ENCODE measurements around the gene PLCB1. TPM values are rescaled to one million over a fixed set of nuclear protein-coding genes. Genes with fewer than 3 reads are reported as not detected.
A peak's percentile ranks its signal among the peaks of the same experiment; 100 is the strongest.

Gene PLCB1
- total RNA-seq, 1 experiment from 2014 or later: 11.3 TPM

GRCh38 chr20:8126181-8126580 lies 5.9 kb upstream of the PLCB1 start (continued):
- no peak for TF ChIP-seq ZNF532 (CRISPR knock-in tag; IDR thresholded peaks at IDR 0.05; ENCODE audit: borderline replicate concordance)
- TF ChIP-seq, protein P1, sequence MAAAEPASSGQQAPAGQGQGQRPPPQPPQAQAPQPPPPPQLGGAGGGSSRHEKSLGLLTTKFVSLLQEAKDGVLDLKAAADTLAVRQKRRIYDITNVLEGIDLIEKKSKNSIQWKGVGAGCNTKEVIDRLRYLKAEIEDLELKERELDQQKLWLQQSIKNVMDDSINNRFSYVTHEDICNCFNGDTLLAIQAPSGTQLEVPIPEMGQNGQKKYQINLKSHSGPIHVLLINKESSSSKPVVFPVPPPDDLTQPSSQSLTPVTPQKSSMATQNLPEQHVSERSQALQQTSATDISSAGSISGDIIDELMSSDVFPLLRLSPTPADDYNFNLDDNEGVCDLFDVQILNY (CRISPR knock-in tag; IDR thresholded peaks at IDR 0.05): no peak
- no peak for TF ChIP-seq USF1 (CRISPR knock-in tag; IDR thresholded peaks at IDR 0.05)
- no peak for TF ChIP-seq ZNF281 (CRISPR knock-in tag; IDR thresholded peaks at IDR 0.05)
- no peak for TF ChIP-seq NFYB (CRISPR knock-in tag; conservative IDR thresholded peaks at IDR 0.05; ENCODE audit: low read depth)
- no peak for TF ChIP-seq NR2C2 (CRISPR knock-in tag; IDR thresholded peaks at IDR 0.05)
- TF ChIP-seq ESRRA (CRISPR knock-in tag; IDR thresholded peaks at IDR 0.05; ENCODE audit: borderline replicate concordance): no peak
- no peak for TF ChIP-seq TEAD1 (CRISPR knock-in tag; IDR thresholded peaks at IDR 0.05)

GRCh38 chr20:8126841-8127378 lies 5.2 kb upstream of the PLCB1 start:
- CTCF ChIA-PET: interaction anchor here (1.3 kb wide), 1 partner anchor 11 kb away, joined by 3 read pairs; no protein-coding TSS in a partner anchor
- DNase-seq (ENCODE audit: low spot score) (no peak), ATAC-seq (no peak)
- H3K9me3 Mint-ChIP-seq: no peaks in the 10 kb centered on the region; the same call in 1 of the 2 replicates
- POLR2A ChIA-PET: no interaction called here
- TF ChIP-seq, protein P2, sequence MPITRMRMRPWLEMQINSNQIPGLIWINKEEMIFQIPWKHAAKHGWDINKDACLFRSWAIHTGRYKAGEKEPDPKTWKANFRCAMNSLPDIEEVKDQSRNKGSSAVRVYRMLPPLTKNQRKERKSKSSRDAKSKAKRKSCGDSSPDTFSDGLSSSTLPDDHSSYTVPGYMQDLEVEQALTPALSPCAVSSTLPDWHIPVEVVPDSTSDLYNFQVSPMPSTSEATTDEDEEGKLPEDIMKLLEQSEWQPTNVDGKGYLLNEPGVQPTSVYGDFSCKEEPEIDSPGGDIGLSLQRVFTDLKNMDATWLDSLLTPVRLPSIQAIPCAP (CRISPR knock-in tag; IDR thresholded peaks at IDR 0.05): no peak
- TF ChIP-seq ZBTB43 (CRISPR knock-in tag; IDR thresholded peaks at IDR 0.05) (no peak), GABPB1 (CRISPR knock-in tag; IDR thresholded peaks at IDR 0.05) (0 out of 2 replicates have a peak, but pooled peaks have one; percentile 33), ZNF281 (CRISPR knock-in tag; IDR thresholded peaks at IDR 0.05) (no peak), NFYB (CRISPR knock-in tag; conservative IDR thresholded peaks at IDR 0.05; ENCODE audit: low read depth) (no peak)
- peaks cover 19% of the 10 kb centered on the region for H3K27me3 Mint-ChIP-seq (ENCODE audit: low read depth)
- H3K36me3 Mint-ChIP-seq: no peaks in the 10 kb centered on the region
- no peak overlapping the region for H3K27ac Mint-ChIP-seq
- H3K4me3 Mint-ChIP-seq: no peak overlapping the region
- peaks cover 51% of the 10 kb centered on the region for H3K4me1 Mint-ChIP-seq

Data from WTC11 (cell line).